HG02610 (cell line): ENCODE data around the gene MATK.
"Not testable (repeated sequence)": the region's sequence is repeated elsewhere in the genome, so short reads cannot be mapped to it uniquely, and the experiment has no call there.

ENCODE experiments used
- ATAC-seq: cut with Tn5 transposase; IDR thresholded peaks from one replicate; pipeline ENCODE4 v1.9.1; 2021; ENCODE audit warnings: mild to moderate bottlenecking, moderate library complexity; ENCODE audit not compliant: unreplicated experiment

Gene MATK

DNA sequence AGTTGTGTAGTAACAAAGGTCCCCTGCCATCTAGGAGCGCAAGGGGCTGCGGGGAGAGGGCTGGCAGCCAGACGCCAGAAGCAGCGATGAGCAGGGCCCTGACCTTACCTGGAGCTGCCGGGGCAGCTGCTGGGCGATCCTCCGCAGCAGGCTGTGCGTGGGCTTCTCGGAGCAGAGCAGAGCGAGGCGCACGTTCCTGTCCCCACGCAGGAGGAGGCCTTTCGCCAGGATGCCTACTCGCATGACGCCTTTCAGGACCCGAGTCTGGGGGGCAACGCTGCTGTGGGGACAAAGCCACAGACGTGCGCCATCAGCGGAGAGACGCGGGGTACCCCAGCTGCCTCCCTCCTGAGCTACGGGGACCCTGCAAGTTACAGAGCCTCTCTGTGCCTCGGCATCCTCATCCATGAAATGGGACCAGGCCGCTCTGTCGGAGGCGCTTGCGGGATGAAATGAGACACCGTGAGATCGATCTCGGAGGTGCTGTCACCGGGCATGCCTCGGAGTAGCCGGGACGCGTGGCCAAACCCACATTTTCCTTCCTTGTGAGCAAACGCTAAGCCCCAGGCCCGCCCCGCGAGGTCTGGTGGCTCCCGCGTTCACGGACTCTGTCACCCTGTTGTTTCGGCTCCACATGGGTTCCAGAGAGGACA lies 30.5 kb upstream of the MATK start:
- no peak for ATAC-seq

DNA sequence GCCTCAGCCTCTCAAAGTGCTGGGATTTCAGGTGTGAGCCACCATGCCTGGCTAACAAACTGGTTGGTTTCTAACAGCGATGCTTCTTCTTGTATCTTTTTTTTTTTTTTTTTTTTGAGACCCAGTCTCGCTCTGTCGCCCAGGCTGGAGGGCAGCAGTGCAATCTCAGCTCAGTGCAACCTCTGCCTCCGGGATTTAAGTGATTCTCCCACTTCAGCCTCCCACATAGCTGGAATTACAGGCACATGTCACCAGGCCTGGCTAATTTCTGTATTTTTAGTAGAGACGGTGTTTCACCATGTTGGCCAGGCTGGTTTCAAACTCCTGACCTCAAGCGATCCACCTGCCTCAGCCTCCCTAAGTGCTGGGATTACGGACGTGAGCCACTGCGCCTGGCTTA lies 30.0 kb upstream of the MATK start:
- ATAC-seq, result not testable (repeated sequence)

DNA sequence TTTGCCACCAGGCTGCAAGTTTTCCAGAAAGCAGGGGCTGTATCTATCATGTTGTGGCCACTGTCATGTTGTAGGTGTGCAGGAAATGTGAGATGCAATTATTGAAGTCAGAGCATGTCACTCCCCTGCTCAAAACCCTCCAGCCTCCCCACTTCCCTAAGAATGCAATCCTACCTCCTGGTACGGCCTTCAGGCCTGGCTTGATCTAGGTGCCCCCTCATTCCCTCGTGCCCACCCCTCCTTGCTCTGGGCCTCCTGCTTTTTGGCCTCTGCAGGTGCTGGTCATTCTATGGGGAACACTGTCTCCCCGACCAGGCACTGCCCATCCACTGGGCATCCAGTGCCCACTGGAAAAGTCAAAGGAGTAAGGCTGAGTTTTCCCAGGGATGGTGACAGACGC lies 28.5 kb upstream of the MATK start:
- ATAC-seq, result no peak

DNA sequence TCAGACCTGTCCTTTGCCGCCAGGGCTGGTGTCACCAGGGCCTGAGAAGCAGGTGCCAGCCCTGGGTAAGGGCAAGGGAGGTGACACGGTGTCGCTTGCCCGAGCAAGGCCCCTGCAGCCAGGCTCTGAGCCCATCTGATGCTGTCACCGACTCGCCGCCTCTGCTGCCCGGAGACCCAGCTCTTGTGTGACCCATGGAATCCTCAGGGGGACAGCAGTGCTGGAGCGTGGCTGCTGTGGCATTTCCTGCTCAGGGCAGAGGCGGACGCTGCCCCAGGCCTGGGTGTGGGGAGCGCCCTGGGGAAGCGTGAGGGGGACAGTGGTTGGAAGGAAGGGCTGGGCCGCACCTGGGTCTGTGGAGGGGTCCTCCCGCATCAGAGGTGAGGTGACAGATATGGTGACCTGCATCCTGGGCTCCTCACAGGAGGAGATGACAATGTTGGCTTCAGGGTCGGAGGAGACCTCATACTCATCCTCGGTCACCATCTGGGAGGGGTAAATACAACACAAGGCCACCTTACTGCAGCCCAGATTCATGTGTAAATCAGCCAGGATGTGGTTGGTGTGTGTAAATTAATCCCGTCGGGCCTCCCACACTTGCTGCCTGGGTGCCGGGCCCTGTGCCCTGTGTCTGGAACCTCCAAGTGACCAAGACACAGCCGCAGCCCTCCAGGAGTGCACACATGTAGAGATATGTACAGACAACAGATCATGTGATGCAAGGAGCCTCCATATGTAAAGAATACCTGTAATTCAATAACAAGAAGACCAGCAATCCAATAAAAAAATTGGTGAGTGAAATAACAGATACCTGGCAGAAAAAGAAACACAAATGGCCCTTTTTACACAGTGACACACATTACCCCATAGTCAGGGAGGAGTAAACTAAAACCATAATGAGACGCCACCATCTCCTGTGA lies 27.6 kb upstream of the MATK start:
- ATAC-seq, result no peak

DNA sequence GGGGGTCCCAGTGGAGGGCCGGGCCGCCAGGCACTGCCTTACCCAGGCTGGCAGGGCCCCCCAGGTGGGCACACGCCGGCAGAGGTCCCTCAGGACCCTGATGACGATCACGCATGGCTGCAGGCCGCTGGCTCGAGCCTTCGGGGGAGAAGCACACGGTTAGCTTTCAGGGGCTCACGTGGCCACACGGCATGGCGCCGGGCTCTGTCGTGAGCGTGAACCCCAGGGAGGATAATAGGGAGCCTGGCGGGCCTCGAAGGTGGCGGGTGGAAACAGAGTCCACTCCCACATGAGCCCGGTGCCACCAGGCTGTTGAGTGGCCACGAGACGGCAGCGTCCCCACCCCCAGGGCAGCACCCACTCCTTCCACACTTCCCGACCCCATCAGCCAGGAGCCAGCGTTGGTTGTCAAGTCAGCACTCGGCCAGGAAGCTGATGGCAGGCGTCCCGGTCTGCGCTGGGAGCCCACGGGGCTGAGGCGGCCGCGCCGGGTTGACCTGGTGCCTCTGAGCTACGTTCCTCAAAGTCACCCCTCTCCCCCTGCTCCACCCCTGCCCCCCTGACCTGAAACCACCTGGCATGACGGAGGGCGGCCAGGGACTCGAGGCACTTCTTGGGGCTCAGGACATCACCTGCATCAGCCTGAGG lies 24.7 kb upstream of the MATK start:
- ATAC-seq, result no peak

DNA sequence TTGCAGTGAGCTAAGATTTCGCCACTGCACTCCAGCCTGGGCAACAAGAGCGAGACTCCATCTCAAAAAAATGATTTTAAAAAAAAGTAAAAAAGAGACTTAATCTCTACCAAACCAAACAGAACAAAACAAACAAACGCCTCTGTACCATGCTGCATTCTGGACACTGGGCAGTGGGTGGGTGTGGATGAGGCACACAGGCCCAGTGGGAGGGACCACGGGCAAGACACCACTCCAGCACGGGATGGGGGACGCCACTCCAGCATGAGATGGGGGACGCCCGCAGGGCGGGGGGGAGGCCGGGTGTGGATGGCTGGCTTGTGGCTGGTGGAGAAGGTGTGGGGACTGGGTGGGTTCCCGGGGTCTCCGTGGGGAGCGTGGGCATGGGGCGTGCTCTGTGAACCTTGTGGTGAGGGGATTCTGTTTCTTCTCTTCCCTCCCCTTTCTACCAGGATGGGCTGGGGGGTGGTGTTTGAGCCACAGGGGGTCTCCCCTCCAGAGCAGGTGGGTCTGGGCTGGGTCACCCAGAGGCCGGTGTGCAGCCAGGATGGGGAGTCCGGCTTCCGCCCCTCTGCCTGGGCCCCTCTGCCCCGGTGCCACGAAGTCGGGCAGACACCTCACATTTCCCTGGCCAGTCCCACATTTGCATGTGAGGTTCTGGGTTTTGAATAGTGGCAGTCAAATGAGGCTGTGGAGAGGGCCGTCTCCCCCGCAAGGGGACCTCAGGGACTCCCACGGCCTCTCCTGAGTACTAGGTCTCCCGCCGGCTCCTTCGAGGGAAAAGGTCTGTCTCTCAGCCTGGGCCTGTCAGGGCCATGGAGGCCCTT lies 23.9 kb upstream of the MATK start:
- no peak for ATAC-seq

DNA sequence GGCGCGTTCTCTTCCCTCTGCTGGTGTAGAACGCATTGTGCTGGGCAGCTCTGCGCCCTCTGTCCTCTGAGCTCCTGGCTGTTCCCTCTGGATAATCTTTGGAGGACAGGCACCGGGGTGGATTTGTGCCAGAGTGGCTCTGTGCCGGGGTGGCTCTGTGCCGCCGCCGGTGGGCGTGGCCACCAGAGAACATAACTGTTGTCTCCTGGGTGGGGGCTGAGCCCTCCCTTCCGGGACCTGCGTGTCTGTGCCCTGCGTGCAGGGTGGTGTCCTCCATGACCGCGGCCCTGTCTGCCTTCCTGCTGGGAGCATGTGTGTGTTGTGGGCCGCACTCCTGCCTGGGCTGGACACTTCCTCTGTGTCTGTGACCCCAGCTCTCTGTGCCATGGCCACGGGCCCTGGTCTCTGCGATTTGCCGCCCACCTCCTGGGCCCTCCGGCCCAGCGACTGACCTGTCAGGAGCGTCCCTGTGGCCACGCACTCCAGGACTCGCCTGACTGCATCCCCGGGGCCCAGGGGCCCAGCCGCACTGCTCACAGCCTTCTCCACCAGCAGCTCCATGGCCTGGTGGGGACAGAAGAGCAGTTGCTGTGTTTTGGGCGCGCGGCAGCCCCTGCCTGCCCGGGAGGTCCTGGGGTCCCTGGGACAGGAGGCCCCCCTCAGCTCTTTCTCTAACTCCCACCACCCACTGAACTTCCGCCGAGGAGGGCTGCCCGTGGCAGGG lies 22.4 kb upstream of the MATK start:
- no peak for ATAC-seq

DNA sequence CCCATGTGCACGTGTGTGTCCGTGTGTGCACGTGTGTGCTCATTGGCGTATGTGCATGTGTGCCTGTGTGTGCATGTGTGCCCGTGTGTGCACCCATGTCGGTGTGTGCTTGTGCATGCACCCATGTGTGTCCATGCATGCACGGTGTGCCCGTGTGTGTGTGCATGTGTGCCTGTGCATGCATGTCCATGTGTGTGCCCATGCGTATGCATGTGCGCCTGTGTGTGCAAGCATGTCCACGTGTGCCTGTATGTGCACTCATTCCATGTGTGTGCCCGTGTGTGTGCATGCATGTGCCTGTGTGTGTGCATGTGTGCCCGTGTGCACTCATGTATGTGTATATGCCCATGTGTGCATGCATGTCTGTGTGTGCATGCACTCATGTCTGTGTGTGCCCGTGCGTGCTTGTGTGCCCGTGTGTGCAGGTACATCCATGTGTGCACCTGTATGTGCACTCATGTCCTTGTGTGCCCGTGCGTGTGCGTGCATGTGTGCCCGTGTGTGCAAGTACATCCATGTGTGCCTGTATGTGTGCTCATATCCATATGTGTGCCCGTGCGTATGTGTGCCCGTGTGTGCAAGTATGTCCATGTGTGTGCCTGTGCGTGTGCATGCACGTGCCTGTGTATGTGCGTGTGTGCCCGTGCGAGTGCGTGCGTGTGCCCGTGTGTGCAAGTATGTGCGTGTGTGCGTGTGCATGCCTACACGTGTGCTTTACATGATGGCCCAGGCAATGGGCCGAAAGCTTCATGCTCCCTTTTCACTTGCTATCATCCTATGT lies 21.6 kb upstream of the MATK start:
- ATAC-seq, result no peak

DNA sequence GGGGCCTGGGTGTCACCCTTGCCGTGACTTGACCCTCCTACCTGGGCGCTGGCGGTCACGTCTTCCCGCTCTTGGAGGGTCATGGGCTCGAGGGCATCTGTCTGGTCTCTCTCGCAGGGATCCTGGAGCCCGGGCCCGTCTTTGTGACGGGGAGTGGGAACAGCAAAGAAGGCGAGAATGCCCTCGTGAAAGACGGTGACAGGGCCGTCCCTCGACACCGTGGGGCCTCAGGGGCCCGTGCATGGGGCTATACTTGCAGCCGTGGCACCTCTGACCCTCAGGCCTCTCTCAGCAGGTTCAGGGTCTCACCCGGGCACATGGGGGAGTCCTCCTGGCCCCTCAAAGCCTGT lies 20.9 kb upstream of the MATK start:
- ATAC-seq, result no peak

DNA sequence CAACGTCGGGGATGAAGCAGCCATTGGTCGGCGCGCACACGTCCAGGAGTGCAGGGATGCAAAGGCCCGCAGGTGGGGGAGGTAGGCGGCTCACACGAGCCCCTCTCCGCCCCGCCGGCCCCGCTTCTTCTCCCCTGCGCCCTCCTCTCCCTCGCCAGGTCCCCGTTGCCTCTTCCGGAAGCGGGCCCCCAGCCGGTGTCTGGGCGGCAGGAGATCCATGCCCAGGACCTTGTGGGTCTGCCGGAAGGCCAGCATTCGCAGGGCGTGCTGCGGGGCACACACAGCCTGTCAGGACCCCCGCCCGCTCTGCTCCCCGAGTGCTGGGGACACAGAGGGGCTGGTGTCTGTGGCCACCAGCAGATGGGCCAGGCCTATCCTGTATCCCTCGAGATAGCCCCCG lies 19.7 kb upstream of the MATK start:
- ATAC-seq, result no peak

DNA sequence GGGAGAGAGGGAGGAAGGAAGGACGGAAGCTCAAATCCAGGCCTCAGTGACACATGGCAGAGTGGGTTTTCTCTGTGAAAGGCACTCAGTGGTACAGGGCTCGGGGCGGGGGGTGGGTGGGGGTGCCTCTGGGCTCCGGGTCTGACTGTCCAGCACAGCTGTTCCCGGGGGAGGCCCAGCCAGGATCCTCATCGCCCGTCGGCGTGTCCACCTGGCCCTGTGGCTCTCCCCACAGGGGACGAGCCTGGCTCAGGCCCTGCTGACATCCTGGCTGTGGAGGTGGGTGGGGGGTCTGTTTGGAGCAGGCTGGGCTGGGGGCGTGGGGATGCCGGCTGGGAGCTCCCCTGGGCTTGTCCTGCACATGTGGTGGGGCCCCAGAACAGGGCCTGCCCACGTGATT lies 18.2 kb upstream of the MATK start:
- ATAC-seq, result no peak

DNA sequence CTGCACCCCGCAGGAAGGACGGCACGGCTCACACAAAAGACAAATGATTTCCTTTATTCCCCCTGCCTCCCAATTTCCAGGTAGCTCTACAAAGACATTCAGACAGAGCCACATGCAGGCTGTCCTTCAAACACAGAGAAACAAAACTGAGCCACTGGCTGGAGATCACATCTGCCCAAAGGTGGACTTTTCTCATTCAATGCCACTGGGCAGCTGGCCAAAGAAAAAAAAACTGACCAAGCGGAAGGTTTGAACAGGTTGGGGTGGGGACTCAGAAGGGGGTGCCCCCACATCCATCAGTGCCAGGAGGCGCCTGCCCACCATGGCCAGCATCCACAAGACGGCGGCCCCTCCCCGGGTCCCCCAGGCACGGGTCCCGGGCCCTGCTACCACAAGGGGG lies 17.8 kb upstream of the MATK start:
- no peak for ATAC-seq

DNA sequence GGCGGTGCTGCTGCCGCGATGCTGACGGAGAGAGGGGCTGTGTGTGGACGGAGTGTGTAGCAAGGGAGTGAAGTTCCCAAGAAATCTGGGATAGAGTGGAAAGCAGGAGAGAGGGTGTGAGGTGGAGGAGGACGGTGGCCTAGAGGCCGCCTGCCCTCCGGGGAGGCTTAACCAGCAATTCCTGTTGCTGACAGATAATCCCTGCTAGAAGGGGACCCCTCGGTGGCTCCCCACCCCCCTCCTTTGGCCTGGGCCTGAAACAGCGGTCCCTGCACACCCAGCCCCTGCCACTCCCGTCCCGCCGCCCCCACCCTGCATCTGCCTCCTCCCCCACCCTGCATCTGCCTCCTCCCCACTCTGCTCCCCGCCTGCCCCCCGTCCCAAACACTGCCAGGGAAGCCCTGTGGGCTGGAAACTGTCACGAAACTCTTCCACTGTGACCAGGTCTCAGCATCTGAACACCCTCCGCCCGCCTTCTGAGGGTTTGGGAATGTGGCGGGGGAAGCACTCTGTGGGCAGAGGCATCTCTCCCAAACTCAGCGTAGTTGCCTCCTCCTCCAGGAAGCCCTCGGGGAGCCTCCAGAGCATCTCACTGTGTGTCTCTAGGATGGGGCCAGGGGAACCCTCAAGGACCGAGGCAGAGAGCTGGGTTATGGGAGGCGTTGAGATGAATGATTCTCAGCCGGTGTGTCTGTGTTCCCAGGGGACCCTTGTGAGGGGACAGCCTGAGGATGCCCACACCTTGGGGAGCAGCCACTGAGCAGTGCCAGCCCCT lies 17.1 kb upstream of the MATK start:
- no peak for ATAC-seq

DNA sequence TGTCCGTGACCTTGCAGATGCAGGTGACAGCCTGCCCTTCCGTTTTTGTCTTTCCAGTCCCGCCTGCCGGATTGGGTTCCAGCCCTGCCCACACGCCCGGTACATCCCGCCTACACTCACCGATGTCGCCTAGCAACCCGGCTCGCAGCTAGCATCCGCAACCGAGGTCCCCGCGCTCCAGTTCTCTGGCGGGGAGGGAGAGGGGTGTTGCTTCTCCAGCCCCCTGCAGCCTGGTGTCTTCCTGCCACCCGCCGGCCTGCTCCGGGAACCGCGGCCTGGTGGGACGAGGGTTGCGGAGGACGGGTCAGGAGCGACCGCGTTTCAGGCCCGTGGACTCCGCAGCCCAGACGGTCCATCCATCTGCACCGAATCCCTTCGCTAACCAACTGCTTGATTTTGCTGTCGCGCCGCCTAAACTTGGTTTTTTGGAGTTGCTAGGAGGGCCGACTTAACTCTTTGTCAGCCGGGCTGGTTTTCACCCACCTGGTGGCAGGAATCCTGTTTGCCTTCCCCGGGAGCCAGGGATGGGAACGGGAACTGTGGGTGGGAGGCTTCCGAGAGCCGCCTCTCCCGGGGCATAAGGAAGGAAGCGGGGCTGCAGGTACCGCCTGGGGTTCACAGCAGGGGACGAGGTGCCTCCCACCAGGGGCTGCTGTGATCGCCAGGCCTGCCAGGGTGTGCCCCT lies 15.4 kb upstream of the MATK start:
- ATAC-seq, result no peak

DNA sequence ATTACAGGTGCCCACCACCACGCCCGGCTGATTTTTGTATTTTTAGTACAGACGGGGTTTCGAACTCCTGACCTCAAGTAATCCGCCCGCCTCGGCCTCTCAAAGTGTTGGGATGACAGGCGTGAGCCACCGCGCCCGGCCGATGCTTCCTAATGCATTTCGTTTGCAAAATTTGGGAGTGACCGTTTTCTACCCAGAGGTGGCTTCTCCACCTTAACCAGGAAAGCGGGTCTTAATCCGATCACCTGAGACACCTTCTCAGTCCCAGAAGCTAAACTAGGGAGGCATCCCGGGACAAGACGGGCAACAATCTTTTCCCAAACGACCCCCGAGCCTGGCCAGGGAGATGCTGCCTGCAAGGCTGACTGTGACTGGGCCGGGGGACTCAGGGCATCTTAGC lies 14.8 kb upstream of the MATK start:
- no peak for ATAC-seq

DNA sequence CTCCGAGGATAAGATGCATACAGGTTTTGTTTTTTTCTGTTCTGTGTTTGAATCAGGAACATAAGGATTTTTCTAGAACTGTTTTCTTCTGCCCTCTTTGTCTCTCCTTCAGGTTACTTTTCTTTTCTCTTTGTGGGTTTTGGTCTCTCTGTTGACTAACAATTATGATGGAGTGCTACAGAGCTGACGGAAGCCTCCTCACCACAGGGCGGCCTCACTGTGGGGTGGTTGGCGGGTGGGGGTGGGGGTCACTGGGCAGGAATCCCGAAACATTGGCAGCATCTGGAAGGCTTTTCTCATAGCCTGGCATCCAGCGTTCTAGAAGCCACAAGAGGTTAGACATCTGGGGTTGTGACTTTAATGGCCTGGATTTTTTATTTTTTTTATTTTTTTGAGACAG lies 12.0 kb upstream of the MATK start:
- ATAC-seq, result no peak

DNA sequence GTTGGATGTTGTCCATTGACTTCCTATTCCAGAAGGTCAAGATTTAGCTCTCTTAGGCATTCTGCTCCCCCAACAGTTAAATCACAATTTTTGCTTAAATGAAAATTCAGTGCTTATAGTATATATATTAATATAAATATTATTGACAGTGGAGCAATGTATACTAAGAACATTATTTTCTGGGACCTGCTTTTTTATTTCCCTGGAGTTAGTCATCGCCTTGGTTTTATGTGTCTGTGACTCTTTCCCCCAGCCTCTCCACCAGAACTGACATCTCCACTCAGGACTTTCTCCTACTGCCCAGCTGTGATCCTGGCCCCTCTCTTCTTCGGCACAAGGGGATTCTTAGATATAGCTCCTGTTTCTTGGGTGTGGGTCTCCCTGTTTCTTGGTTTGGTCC lies 10.2 kb upstream of the MATK start:
- no peak for ATAC-seq

DNA sequence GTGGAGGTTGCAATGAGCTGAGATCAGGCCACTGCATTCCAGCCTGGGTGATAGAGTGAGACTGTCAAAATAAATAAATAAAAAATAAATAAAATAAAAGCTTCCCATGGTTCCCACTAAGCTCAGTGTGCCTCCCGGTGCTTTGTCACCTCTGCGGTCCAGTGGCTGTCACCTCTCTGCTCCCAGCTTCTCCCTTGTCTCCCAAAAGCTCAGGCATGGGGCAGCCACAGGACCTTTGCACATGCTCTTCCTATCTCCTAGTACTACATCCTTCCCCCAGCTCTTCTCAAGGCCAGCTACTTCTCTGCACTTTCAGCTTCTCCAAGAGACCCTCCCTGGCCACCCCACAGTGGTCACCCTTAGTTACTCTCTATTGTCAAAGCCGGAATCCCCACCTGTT lies 7.6 kb upstream of the MATK start:
- ATAC-seq, result no peak

DNA sequence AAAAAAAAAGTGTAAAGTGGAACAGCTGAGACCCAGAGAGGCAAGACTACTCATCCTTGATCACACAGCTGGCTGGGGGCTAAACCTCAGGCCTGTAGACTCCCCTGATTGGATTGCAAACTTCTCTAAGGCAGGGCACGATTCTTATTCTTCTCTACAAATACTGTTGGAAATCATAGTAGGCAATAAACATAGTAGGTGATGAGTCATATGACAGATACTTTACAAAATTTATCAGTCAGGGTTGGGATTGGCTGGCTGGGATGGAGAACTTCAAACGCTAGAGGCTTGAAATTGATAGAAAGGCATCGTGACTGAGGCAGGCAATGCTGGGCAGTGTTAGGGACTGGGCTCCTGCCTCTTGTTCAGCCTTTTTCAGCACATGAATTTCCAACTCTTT lies 5.9 kb upstream of the MATK start:
- no peak for ATAC-seq
